Left ventricle myocardium inferior (tissue), 1 donor: ENCODE data around the gene OSBPL3. TPM values are rescaled to one million over a fixed set of nuclear protein-coding genes. Genes with fewer than 3 reads are reported as not detected.
"Not testable (repeated sequence)": the region's sequence is repeated elsewhere in the genome, so short reads cannot be mapped to it uniquely, and the experiment has no call there.

Experiments used
- DNase-seq: peaks from one replicate; pipeline ENCODE4 v3.0.0-alpha.2; 2020
- H3K27ac ChIP-seq: fragments of 200-600 bp; replicated peaks from 2 replicates; pipeline ENCODE4 v1.8.0; 2021
- H3K27me3 ChIP-seq: fragments of 200-600 bp; 2 replicates; pipeline ENCODE4 v1.8.0; 2021; ENCODE audit warnings: low read depth
- H3K36me3 ChIP-seq: fragments of 200-600 bp; 2 replicates; pipeline ENCODE4 v1.8.0; 2021
- H3K4me1 ChIP-seq: fragments of 200-600 bp; 2 replicates; pipeline ENCODE4 v1.8.0; 2021
- H3K4me3 ChIP-seq: fragments of 200-600 bp; 2 replicates; pipeline ENCODE4 v1.8.0; 2021; ENCODE audit warnings: mild to moderate bottlenecking, moderate library complexity
- H3K9me3 ChIP-seq: fragments of 200-600 bp; replicated peaks from 2 replicates; pipeline ENCODE4 v1.8.0; 2021
- CTCF ChIP-seq: fragments of 200-600 bp; IDR thresholded peaks from 2 replicates; pipeline ENCODE4 v1.8.0; 2021; ENCODE audit warnings: antibody characterized with exemption, mild to moderate bottlenecking, borderline replicate concordance
- intact Hi-C: fragments of 100-400 bp; cut with micrococcal nuclease; formaldehyde crosslinking; loops from one replicate; pipeline ENCODE4 v1.11.0; 2022
- total RNA-seq: library from RNA; stranded (reverse); fragmentation: NEBNext Ultra II Directional; extraction: Animal tissue kit (Norgen Biotek cat#: 25700); gene quantifications from one replicate; pipeline ENCODE4 v1.2.1, GENCODE V29; 2021
- donor health status: DM: no; HTN: yes; CAD: no; lungs with severe emphysema.

OSBPL3 gene
- total RNA-seq, 1 donor from 2014 or later, result 4.3 TPM

- no peaks in the 10 kb centered on the region for H3K27me3 ChIP-seq
- peaks cover 5% of the 10 kb centered on the region for H3K9me3 ChIP-seq
- no peak overlapping the region for H3K4me3 ChIP-seq
- H3K27ac ChIP-seq, result no peak overlapping the region
- intact Hi-C loops, result no loop called here
- H3K36me3 ChIP-seq, result no peaks in the 10 kb centered on the region
- no peak for DNase-seq
- peaks cover 24% of the 10 kb centered on the region for H3K4me1 ChIP-seq
- no peak for TF ChIP-seq CTCF
These were observed 45.3 kb upstream of the OSBPL3 start for GRCh38 chr7:25025218-25025671.

- Histone ChIP-seq H3K9me3 (peaks cover 5% of the 10 kb centered on the region), H3K4me3 (no peak overlapping the region), H3K36me3 (no peaks in the 10 kb centered on the region), H3K4me1 (peaks cover 17% of the 10 kb centered on the region), H3K27me3 (no peaks in the 10 kb centered on the region), H3K27ac (no peak overlapping the region)
- no peak for TF ChIP-seq CTCF
- intact Hi-C loops, result no loop called here
- no peak for DNase-seq
These were observed 44.1 kb upstream of the OSBPL3 start for GRCh38 chr7:25024066-25024465.

GRCh38 chr7:25017671-25018070 lies 37.7 kb upstream of the OSBPL3 start:
- H3K4me1 ChIP-seq, H3K27me3 ChIP-seq, intact Hi-C loops: not testable (repeated sequence)

GRCh38 chr7:25014756-25015155 lies 34.8 kb upstream of the OSBPL3 start:
- Histone ChIP-seq H3K4me3 (no peak overlapping the region), H3K27me3 (no peaks in the 10 kb centered on the region), H3K36me3 (no peaks in the 10 kb centered on the region), H3K27ac (no peak overlapping the region), H3K9me3 (no peaks in the 10 kb centered on the region), H3K4me1 (no peaks in the 10 kb centered on the region)
- no peak for DNase-seq
- intact Hi-C loops, result no loop called here
- no peak for TF ChIP-seq CTCF

More at GRCh38 chr7:25017671-25018070, 37.7 kb upstream of the OSBPL3 start:
- H3K9me3 ChIP-seq, H3K27ac ChIP-seq, H3K36me3 ChIP-seq, DNase-seq, H3K4me3 ChIP-seq: not testable (repeated sequence)

GRCh38 chr7:25012710-25013109 lies 32.7 kb upstream of the OSBPL3 start:
- H3K4me3 ChIP-seq, intact Hi-C loops, DNase-seq, H3K27ac ChIP-seq, H3K36me3 ChIP-seq, H3K27me3 ChIP-seq, H3K9me3 ChIP-seq, H3K4me1 ChIP-seq: not testable (repeated sequence)

- H3K4me3 ChIP-seq, result no peak overlapping the region
- no peaks in the 10 kb centered on the region for H3K4me1 ChIP-seq
- H3K36me3 ChIP-seq, result no peaks in the 10 kb centered on the region
- no peak overlapping the region for H3K27ac ChIP-seq
- DNase-seq, result no peak
- peaks cover 8% of the 10 kb centered on the region for H3K9me3 ChIP-seq
- no peaks in the 10 kb centered on the region for H3K27me3 ChIP-seq
- TF ChIP-seq CTCF, result no peak
- intact Hi-C loops, result no loop called here
These were observed 32.3 kb upstream of the OSBPL3 start for GRCh38 chr7:25012254-25012653.

- no peak for TF ChIP-seq CTCF
- intact Hi-C loops, result no loop called here
- Histone ChIP-seq H3K9me3 (peaks cover 8% of the 10 kb centered on the region), H3K27ac (no peak overlapping the region), H3K4me1 (no peaks in the 10 kb centered on the region), H3K27me3 (no peaks in the 10 kb centered on the region), H3K36me3 (no peaks in the 10 kb centered on the region), H3K4me3 (no peak overlapping the region)
- no peak for DNase-seq
These were observed 29.3 kb upstream of the OSBPL3 start for GRCh38 chr7:25009257-25009656.
